GM19043 (cell line): ENCODE measurements around the gene ARHGAP26.
"Not testable (repeated sequence)": the region's sequence is repeated elsewhere in the genome, so short reads cannot be mapped to it uniquely, and the experiment has no call there.

Experiments
- ATAC-seq: cut with Tn5 transposase; IDR thresholded peaks from one replicate; pipeline ENCODE4 v1.9.1; 2021; ENCODE audit warnings: low read depth; ENCODE audit not compliant: unreplicated experiment

Gene ARHGAP26

DNA sequence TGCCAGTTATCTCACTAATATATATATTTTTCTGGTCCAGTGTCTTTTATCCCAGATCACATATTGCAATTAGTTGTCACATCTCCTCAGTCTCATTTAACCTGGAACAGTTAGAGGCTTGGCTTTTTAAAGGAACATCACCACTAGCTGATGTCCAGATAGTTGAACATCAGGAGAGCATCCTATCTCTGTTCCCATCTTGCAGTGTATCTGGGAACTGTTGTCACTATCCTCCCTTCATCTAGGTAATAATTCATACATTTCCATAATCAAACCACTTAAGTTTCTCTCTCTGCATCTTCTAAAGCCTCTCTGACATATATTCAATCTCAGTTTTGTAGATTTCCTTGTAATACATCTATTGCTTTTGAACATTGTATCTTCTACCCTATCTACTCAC lies 175.7 kb downstream of the ARHGAP26 start:
- no peak for ATAC-seq

- ATAC-seq = no peak
These were observed 176.6 kb downstream of the ARHGAP26 start for GRCh38 chr5:142946547-142947426.

- no peak for ATAC-seq
These were observed 177.2 kb downstream of the ARHGAP26 start for GRCh38 chr5:142947427-142947709.

GRCh38 chr5:142952229-142952628 lies 182.1 kb downstream of the ARHGAP26 start:
- no peak for ATAC-seq

DNA sequence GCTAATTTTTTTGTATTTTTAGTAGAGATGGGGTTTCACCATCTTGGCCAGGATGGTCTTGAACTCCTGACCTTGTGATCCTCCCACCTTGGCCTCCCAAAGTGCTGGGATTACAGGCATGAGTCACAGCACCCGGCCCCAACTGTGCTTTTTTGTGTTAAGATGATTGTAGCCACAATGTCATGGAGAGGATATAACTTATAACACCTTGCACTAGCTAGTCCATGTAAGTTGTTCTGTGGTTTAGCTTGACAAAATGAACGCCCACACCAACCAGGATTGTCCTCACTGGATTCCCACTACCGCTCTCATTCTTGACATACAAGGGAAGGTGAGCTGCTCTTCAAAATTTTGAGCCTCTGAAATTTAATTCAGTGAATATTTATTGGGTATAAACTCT lies 182.7 kb downstream of the ARHGAP26 start:
- ATAC-seq = not testable (repeated sequence)

DNA sequence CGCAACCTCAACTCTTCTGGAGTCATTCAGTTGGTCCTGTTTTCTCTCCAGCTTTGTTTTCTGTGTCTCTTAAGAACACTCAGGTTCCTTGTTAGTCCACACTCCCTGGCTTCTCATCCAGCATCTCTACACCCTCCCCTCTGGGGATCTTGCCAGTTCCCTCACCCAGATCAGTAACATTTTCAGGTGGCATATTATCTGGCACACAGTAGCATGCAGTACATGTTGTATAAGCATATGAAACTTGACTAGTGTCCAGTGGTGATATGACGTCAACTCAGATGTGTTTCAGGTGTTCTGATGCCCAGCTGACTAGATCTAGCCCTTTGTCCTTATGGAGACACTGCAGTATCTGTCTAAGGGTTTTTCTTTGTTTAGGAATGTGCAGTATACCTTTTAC lies 184.3 kb downstream of the ARHGAP26 start:
- no peak for ATAC-seq

DNA sequence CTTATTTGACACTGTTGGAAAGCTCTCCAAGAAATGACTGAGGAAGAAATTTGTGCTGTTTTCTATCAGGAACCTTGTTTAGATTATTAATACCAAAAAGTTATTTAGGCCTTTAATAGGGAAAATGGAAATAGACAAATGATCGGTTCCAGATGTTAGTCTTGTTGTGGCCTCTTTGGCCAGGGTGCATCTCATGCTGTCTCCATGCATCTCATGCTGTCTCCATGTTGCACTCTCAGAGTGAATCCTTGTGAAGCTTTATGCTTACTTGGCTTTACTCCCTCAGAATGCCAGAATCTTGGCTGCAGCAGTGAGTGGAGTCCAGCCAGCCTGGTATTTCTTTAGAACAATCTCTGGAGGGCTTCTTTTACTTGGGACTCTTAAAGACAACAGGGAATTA lies 185.5 kb downstream of the ARHGAP26 start:
- no peak for ATAC-seq

DNA sequence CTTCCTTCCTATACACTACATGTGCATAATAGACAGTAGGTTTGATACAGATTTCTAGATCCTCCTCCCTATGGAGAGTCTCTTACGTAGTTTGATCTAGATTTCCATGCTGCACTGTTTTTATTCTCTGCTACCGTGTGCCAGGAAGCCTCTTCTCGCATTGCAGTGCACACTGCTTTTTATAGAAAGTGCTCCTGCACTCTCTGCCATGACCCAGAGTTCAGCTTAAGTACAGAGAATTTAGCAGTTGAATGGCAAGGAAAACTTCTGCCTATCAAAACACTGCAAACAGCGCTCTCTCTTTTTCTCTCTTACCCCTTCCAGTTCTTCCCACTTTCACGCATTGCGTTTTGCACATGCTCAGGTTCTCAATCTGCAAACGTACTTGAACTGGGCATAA lies 187.4 kb downstream of the ARHGAP26 start:
- ATAC-seq = no peak

- ATAC-seq = no peak
These were observed 188.9 kb downstream of the ARHGAP26 start for GRCh38 chr5:142958944-142959682.

GRCh38 chr5:142959683-142960657 lies 189.8 kb downstream of the ARHGAP26 start:
- ATAC-seq = no peak

- no peak for ATAC-seq
These were observed 191.4 kb downstream of the ARHGAP26 start for GRCh38 chr5:142961440-142962173.

GRCh38 chr5:142962174-142962533 lies 192.0 kb downstream of the ARHGAP26 start:
- no peak for ATAC-seq

DNA sequence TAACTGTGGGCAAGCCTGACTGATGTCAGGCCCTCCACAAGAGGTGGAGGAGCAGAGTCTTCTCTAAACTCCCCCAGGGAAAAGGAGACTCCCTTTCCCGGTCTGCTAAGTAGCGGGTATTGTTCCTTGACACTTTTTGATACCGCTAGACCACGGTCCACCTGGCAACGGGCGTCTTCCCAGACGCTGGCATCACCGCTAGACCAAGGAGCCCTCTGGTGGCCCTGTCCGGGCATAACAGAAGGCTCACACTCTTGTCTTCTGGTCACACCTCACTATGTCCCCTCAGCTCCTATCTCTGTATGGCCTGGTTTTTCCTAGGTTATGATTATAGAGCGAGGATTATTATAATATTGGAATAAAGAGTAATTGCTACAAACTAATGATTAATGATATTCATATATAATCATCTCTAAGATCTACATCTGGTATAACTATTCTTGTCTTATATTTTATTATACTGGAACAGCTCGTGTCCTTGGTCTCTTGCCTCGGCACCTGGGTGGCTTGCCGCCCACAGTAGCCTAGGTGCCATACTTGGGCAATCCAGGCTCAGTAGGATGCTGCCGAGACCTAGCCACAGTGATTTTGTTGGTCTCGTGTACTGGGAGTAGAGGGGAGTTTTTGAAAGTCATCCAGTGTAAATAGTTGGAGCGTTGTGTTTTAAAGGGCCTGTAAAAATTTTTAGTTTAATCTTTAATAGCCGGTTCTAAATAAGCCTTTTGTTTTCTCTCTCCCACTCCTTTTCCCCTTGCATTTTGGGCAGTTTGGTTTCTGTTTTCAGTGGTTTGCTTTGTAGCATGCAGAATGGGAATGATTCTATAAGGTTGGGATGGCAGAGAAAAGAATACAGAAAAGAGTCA lies 195.3 kb downstream of the ARHGAP26 start:
- ATAC-seq = not testable (repeated sequence)

- ATAC-seq = no peak
These were observed 195.9 kb downstream of the ARHGAP26 start for GRCh38 chr5:142966121-142966420.

- no peak for ATAC-seq
These were observed 199.0 kb downstream of the ARHGAP26 start for GRCh38 chr5:142969186-142969585.

GRCh38 chr5:142969624-142970439 lies 199.7 kb downstream of the ARHGAP26 start:
- ATAC-seq = no peak

GRCh38 chr5:142970440-142971030 lies 200.4 kb downstream of the ARHGAP26 start:
- no peak for ATAC-seq

DNA sequence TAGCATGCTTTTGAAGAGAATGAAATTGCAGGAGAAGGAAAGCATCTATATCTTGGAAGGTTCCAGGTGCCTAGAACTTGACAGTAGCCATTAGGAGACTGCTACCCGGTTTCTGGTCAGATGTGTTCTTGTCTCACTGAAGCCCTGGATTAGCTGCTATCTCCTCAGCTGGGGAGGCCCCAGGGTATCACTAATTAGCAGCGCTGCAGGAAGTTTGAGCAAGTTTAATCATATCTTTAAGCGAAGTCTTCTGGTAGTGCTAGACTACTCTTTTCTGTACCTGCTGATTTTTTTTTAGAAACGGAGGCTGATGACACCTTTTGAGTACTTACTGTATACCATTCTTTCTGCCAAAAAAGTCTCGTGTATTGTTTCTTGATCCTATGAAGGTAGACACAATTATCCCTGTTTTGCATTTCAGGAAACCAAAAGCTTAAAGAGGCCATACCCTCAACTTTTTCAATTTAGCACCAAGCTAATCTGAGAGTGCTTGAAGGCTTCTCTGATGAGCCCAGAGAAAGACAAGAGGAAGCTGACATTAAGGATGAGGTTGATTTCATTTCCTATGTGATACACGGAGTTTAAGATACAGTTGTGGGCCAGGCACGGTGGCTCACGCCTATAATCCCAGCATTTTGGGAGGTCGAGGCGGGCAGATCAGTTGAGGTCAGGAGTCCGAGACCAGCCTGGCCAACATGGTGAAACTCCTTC lies 201.3 kb downstream of the ARHGAP26 start:
- no peak for ATAC-seq
